IgD-negative memory B cell (primary cell): ENCODE results near the gene RERE. TPM values are rescaled to one million over a fixed set of nuclear protein-coding genes. Genes with fewer than 3 reads are reported as not detected.
"Not testable (repeated sequence)": the region's sequence is repeated elsewhere in the genome, so short reads cannot be mapped to it uniquely, and the experiment has no call there.

Experiments
- H3K27ac Mint-ChIP-seq, 3 donors: one replicate each; pipeline ENCODE4 v1.8.0; 2020 to 2022; ENCODE audit warnings: mild to moderate bottlenecking in 3 of 3, mixed read lengths in 3 of 3, moderate library complexity in 1 of 3
- H3K27me3 Mint-ChIP-seq: one replicate; pipeline ENCODE4 v1.8.0; 2021; ENCODE audit warnings: mixed read lengths
- H3K36me3 Mint-ChIP-seq: one replicate; pipeline ENCODE4 v1.8.0; 2020; ENCODE audit warnings: mild to moderate bottlenecking, mixed read lengths
- H3K4me1 Mint-ChIP-seq, 3 donors: one replicate each; pipeline ENCODE4 v1.8.0; 2020 to 2022; ENCODE audit warnings: mixed read lengths in 3 of 3, mild to moderate bottlenecking in 1 of 3
- H3K4me3 Mint-ChIP-seq, 4 donors: one replicate each; pipeline ENCODE4 v1.8.0; 2020 to 2022; ENCODE audit warnings: mild to moderate bottlenecking in 4 of 4, mixed read lengths in 4 of 4, moderate library complexity in 3 of 4
- H3K9me3 Mint-ChIP-seq, 3 donors: one replicate each; pipeline ENCODE4 v1.8.0; 2020 to 2021; ENCODE audit warnings: mixed read lengths in 3 of 3, mild to moderate bottlenecking in 1 of 3
- polyA plus RNA-seq: library from polyadenylated mRNA; unstranded; fragments of 300-500 nt; fragmentation: Illumina TruSeq; gene quantifications from one replicate; pipeline ENCODE4 v1.2.3, GENCODE V29; 2021

Gene RERE
- polyA plus RNA-seq, 1 donor from 2014 or later, result 24.9 TPM

GRCh38 chr1:8742022-8742924 is 75.2 kb downstream of the RERE start:
- Mint-ChIP-seq H3K9me3 (peaks cover 0 to 10% (median 6%) of the 10 kb centered on the region in 3 donors), H3K4me3 (no peak overlapping the region), H3K36me3 (peaks cover 5% of the 10 kb centered on the region), H3K4me1 (peaks cover 0 to 8% (median 6%) of the 10 kb centered on the region in 3 donors), H3K27ac (no peak overlapping the region), H3K27me3 (no peaks in the 10 kb centered on the region)

GRCh38 chr1:8740034-8740449 is 77.4 kb downstream of the RERE start:
- Mint-ChIP-seq H3K4me1 (peaks cover 4 to 5% (median 5%) of the 10 kb centered on the region in 3 donors), H3K9me3 (peaks cover 0 to 10% (median 6%) of the 10 kb centered on the region in 3 donors), H3K36me3 (peaks cover 6% of the 10 kb centered on the region), H3K4me3 (no peak overlapping the region), H3K27ac (peak overlapping the region in 1 of 3 donors; percentile 13), H3K27me3 (no peaks in the 10 kb centered on the region)

- Mint-ChIP-seq H3K36me3 (peaks cover 7% of the 10 kb centered on the region), H3K27ac (no peak overlapping the region), H3K4me1 (peaks cover 2 to 5% (median 4%) of the 10 kb centered on the region in 3 donors), H3K27me3 (no peaks in the 10 kb centered on the region), H3K9me3 (peaks cover 0 to 10% (median 6%) of the 10 kb centered on the region in 3 donors), H3K4me3 (no peak overlapping the region)
Observed at GRCh38 chr1:8739377-8739776, 78.1 kb downstream of the RERE start.

- Mint-ChIP-seq H3K4me3 (no peak overlapping the region), H3K4me1 (peaks cover 1 to 10% (median 2%) of the 10 kb centered on the region in 3 donors), H3K27ac (no peak overlapping the region), H3K9me3 (peaks cover 0 to 15% (median 6%) of the 10 kb centered on the region in 3 donors), H3K27me3 (no peaks in the 10 kb centered on the region), H3K36me3 (peaks cover 10% of the 10 kb centered on the region)
Observed at GRCh38 chr1:8736927-8737326, 80.5 kb downstream of the RERE start.

GRCh38 chr1:8733484-8733883 is 84.0 kb downstream of the RERE start:
- Mint-ChIP-seq H3K27me3 (no peaks in the 10 kb centered on the region), H3K27ac (no peak overlapping the region), H3K36me3 (peaks cover 13% of the 10 kb centered on the region), H3K9me3 (peaks cover 0 to 10% (median 3%) of the 10 kb centered on the region in 3 donors), H3K4me3 (no peak overlapping the region), H3K4me1 (peaks cover 3 to 12% (median 5%) of the 10 kb centered on the region in 3 donors)

DNA sequence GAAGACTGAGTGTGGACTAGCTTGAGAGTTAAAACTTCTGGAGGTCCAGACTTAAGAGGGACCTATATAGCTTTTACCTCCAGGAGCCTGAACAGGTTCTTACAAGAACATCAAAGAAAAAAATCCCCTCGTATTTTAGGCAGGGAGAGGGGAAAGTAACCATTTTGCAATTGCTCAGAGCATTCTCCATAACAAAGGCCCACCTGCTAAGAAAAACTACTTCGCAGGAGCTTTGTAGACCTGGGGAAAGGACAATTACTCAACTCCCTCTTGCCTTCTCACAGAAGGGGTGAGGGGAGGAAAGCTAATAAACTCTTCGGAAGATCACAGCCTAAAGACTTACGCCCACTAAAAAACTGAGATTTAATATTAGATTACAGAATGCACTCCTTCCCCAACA is 86.3 kb downstream of the RERE start:
- Mint-ChIP-seq H3K4me1 (peaks cover 8 to 14% (median 11%) of the 10 kb centered on the region in 3 donors), H3K27me3 (no peaks in the 10 kb centered on the region), H3K9me3 (peaks cover 0 to 10% (median 3%) of the 10 kb centered on the region in 3 donors), H3K27ac (peak overlapping the region in 1 of 3 donors; percentile 16), H3K36me3 (peaks cover 9% of the 10 kb centered on the region), H3K4me3 (peak overlapping the region in 1 of 4 donors; percentile 51)

- Mint-ChIP-seq H3K27ac (peak overlapping the region in 1 of 3 donors; percentile 31), H3K36me3 (peaks cover 8% of the 10 kb centered on the region), H3K4me1 (peaks cover 6 to 15% (median 14%) of the 10 kb centered on the region in 3 donors), H3K27me3 (no peaks in the 10 kb centered on the region), H3K4me3 (no peak overlapping the region), H3K9me3 (peaks cover 0 to 10% (median 3%) of the 10 kb centered on the region in 3 donors)
Observed at GRCh38 chr1:8728464-8728863, 89.0 kb downstream of the RERE start.

DNA sequence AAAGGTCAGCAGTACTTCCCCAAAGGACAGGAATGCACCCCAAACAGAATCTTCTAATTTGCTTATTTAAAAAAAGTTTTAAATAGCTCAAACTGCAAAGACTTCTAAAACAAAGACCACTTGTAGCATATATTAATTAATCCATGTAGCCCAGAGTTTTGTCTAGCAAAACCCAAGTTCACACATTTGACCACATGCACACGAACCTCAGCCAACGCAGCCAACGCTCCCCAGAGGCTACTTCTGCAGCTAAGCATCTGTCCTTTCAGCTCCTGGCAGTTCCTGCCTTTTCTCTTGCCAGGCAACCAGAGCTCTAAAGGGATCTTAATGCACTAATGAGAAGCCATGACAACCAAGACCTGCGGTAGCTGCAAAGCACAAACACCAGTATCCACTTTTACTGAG is 89.6 kb downstream of the RERE start:
- Mint-ChIP-seq H3K27me3 (no peaks in the 10 kb centered on the region), H3K4me3 (no peak overlapping the region), H3K4me1 (peaks cover 9 to 19% (median 18%) of the 10 kb centered on the region in 3 donors), H3K27ac (peak overlapping the region in 1 of 3 donors; percentile 7), H3K36me3 (peaks cover 8% of the 10 kb centered on the region), H3K9me3 (peaks cover 0 to 10% (median 3%) of the 10 kb centered on the region in 3 donors)

DNA sequence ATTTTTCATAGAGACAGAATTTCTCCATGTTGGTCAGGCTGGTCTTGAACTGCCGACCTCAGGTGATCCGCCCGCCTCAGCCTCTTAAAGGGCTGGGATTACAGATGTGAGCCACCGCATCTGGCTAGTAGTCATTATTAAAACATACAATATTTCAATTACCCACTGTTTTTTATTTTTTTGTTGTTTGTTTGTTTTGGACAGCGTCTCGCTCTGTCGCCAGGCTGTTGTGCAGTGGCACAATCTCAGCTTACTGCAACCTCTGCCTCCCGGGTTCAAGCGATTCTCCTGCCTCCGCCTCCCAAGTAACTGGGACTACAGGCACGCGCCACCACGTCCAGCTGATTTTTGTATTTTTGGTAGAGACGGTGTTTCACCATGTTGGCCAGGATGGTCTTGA is 90.1 kb downstream of the RERE start:
- H3K36me3 Mint-ChIP-seq, H3K4me3 Mint-ChIP-seq, H3K27me3 Mint-ChIP-seq, H3K9me3 Mint-ChIP-seq, H3K27ac Mint-ChIP-seq: not testable (repeated sequence)
- peaks cover 12 to 23% (median 20%) of the 10 kb centered on the region in 3 donors for H3K4me1 Mint-ChIP-seq

DNA sequence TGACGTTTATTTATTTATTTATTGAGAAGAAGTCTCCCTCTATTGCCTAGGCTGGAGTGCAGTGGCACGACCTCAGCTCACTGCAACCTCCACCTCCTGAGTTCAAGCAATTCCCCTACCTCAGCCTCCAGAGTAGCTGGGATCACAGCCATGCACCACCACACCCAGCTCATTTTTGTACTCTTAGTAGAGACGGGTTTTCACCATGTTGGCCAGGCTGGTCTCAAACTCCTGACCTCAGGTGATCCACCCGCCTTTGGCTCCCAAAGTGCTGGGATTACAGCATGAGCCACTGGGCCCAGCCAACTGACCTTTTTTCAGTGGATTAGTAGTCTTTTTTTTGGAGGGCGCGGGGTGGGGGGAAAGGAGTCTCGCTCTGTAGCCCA is 90.6 kb downstream of the RERE start:
- H3K4me3 Mint-ChIP-seq, H3K27me3 Mint-ChIP-seq, H3K9me3 Mint-ChIP-seq, H3K27ac Mint-ChIP-seq, H3K36me3 Mint-ChIP-seq: not testable (repeated sequence)
- H3K4me1 Mint-ChIP-seq, result peaks cover 16 to 28% (median 22%) of the 10 kb centered on the region in 3 donors

DNA sequence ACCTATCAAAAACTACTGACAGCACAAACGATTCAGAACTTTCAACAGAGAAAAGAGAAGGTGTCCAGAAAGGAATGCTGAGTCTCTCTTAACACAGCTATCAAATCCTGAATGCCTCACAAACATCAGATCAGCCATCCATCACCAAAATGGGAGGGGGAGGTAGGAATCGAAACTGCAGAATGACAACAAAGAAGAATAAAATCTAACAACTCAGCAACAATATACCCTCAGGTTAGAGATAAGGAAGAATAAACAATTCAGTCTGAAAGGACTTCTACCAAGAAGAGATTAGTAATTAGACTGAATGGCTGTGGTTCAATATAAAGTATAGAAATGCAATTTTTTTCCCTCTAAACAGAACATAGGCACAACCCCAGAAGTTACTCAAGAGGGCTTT is 94.4 kb downstream of the RERE start:
- no peaks in the 10 kb centered on the region for H3K9me3 Mint-ChIP-seq
- H3K4me3 Mint-ChIP-seq, result peak overlapping the region in 2 of 4 donors; percentile 4 to 23
- peaks cover 2% of the 10 kb centered on the region for H3K27me3 Mint-ChIP-seq
- peaks cover 15 to 42% (median 41%) of the 10 kb centered on the region in 3 donors for H3K4me1 Mint-ChIP-seq
- peaks cover 3% of the 10 kb centered on the region for H3K36me3 Mint-ChIP-seq
- H3K27ac Mint-ChIP-seq, result peak overlapping the region in 1 of 3 donors; percentile 60

DNA sequence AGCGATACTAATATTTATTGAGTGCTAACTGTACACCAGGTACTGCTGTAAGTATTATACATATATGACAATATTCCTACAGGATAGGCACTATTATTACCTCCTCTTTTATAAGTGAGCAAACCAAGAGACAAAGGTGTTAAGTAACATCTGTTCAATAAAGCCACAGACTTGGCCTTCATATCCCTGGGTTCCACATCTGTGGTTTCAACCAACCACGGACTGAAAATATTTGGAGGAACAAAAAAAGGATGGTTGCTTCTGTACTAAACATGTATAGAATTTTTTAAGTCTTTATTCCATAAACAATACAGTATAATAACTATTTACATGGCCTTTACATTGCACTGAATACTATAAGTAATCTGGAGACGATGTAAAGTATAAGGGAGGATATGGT is 95.1 kb downstream of the RERE start:
- Mint-ChIP-seq H3K27ac (peak overlapping the region in 1 of 3 donors; percentile 60), H3K27me3 (peaks cover 2% of the 10 kb centered on the region), H3K4me3 (no peak overlapping the region), H3K9me3 (no peaks in the 10 kb centered on the region), H3K4me1 (peaks cover 20 to 45% (median 42%) of the 10 kb centered on the region in 3 donors), H3K36me3 (peaks cover 3% of the 10 kb centered on the region)

DNA sequence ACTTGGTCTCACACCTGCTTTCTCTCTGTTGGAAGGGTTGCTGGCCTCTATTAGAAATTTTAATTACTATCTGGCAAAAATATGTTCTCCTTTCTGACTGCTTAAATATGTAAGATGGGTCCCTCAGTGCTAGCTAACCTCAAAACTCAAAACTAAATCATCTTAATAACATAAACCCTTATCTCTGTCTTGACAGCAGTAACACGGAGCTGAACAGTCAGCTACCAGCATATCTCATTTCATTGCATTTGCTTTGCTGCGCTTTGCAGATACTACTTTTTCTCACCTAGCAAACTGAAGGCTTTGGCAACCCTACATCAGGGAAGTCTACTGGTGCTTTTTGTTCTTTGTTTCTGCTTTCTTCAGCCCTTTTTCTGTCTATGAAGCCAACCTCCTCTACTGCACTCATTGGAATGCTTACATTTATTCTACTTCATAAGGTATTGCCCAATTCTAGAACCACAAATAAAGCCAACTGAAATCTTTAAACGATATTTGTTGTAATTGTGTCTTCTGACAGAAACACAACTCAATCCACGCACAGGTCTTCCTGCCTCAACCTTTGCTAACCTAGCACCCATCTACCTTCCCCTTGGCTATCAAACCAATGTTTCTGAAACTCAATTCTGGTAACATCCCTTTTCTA is 95.6 kb downstream of the RERE start:
- Mint-ChIP-seq H3K27ac (peak overlapping the region in 2 of 3 donors; percentile 23 to 94), H3K27me3 (peaks cover 2% of the 10 kb centered on the region), H3K4me3 (no peak overlapping the region), H3K36me3 (peaks cover 3% of the 10 kb centered on the region), H3K4me1 (peaks cover 20 to 45% (median 42%) of the 10 kb centered on the region in 3 donors), H3K9me3 (no peaks in the 10 kb centered on the region)

DNA sequence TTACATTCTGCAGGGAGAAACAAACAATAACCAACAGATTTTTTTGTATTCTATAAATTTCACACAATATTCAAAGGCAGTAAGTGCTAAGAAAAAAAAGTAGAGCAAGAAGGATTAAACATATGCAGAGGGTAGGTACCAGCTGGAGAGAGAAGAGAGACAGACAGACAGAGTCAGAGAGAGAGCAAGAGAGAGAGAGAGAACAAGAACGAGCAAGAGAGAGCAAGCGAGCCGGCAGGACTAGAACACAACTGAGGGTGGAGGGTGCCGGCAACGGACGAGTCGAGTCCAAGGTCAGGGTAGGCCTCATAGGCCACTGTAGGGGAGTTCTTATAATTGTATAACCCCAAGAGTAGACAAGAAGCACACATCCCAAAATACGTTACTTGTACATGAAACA is 97.1 kb downstream of the RERE start:
- Mint-ChIP-seq H3K4me1 (peaks cover 27 to 43% (median 40%) of the 10 kb centered on the region in 3 donors), H3K27ac (peak overlapping the region in 1 of 3 donors; percentile 47), H3K9me3 (no peaks in the 10 kb centered on the region), H3K27me3 (peaks cover 2% of the 10 kb centered on the region), H3K36me3 (peaks cover 3% of the 10 kb centered on the region), H3K4me3 (no peak overlapping the region)

GRCh38 chr1:8718850-8719361 is 98.5 kb downstream of the RERE start:
- H3K9me3 Mint-ChIP-seq, result no peaks in the 10 kb centered on the region
- no peak overlapping the region for H3K27ac Mint-ChIP-seq
- peaks cover 6% of the 10 kb centered on the region for H3K36me3 Mint-ChIP-seq
- no peak overlapping the region for H3K4me3 Mint-ChIP-seq
- peaks cover 2% of the 10 kb centered on the region for H3K27me3 Mint-ChIP-seq
- H3K4me1 Mint-ChIP-seq, result peaks cover 31 to 49% (median 46%) of the 10 kb centered on the region in 3 donors
